Esophagus muscularis mucosa (tissue), 4 donors: ENCODE measurements around the gene SREBF1. TPM values are rescaled to one million over a fixed set of nuclear protein-coding genes. Genes with fewer than 3 reads are reported as not detected.
"Not testable (repeated sequence)": the region's sequence is repeated elsewhere in the genome, so short reads cannot be mapped to it uniquely, and the experiment has no call there.

Experiments
- DNase-seq: peaks from one replicate; pipeline ENCODE4 v3.0.0-alpha.2; 2017; ENCODE audit errors: extremely low spot score
- H3K27ac ChIP-seq, 4 donors: fragments of 200-600 bp; sonication (generic); replicated peaks in 1 of 4; 1 replicate in 3 of 4; 2 replicates in 1 of 4; pipeline ENCODE4 v1.5.1; 2016 to 2019; ENCODE audit warnings: mild to moderate bottlenecking in 1 of 4
- H3K27me3 ChIP-seq, 4 donors: fragments of 200-600 bp; sonication (generic); one replicate each; pipeline versions ENCODE4 v1.5.1 to v1.6.0; 2016 to 2019
- H3K36me3 ChIP-seq, 4 donors: fragments of 200-600 bp; sonication (generic); one replicate each; pipeline ENCODE4 v1.5.1; 2016 to 2019
- H3K4me1 ChIP-seq, 4 donors: fragments of 200-600 bp; sonication (generic); one replicate each; pipeline ENCODE4 v1.5.1; 2016 to 2019
- H3K4me3 ChIP-seq, 4 donors: fragments of 200-600 bp; sonication (generic); 1 replicate in 2 of 4; 2 replicates in 2 of 4; pipeline ENCODE4 v1.5.1; 2016 to 2019; ENCODE audit warnings: mild to moderate bottlenecking in 4 of 4, moderate library complexity in 1 of 4
- H3K9me3 ChIP-seq, 4 donors: fragments of 200-600 bp; sonication (generic); 1 replicate in 3 of 4; 2 replicates in 1 of 4; pipeline ENCODE4 v1.5.1; 2016 to 2019
- CTCF ChIP-seq, 3 experiments: fragments of 200-600 bp in 2 of 3; fragments of 450-650 bp in 1 of 3; sonication (generic) in 2 of 3; IDR thresholded peaks; one replicate each; pipeline ENCODE4 v1.5.1; 2017 to 2019; ENCODE audit warnings: antibody characterized with exemption in 3 of 3, mild to moderate bottlenecking in 2 of 3, moderate library complexity in 1 of 3
- EP300 ChIP-seq: sonication (generic); formaldehyde crosslinking; IDR thresholded peaks from one replicate; pipeline ENCODE4 v1.6.1; 2017; ENCODE audit warnings: antibody characterized with exemption
- POLR2A ChIP-seq: fragments of 450-650 bp; IDR thresholded peaks from one replicate; pipeline ENCODE4 v1.6.1; 2017; ENCODE audit warnings: antibody characterized with exemption, moderate library complexity, mild to moderate bottlenecking, low read depth
- POLR2AphosphoS5 ChIP-seq, 2 donors: sonication (generic); formaldehyde crosslinking; IDR thresholded peaks; one replicate each; pipeline ENCODE4 v1.6.1; 2017; ENCODE audit warnings: antibody characterized with exemption in 2 of 2
- WGBS: methylation state at CpG from one replicate; pipeline ENCODE4 v1.1.5; 2018; 5-methylcytosine and 5-hydroxymethylcytosine counted together
- intact Hi-C: fragments of 100-400 bp; cut with DNase I; formaldehyde crosslinking; loops from one replicate; pipeline ENCODE4 v1.15.1; 2023
- total RNA-seq, 4 donors: library from RNA; depleted of rRNA; stranded (reverse); fragments of >200 nt; gene quantifications; one replicate each; pipeline versions ENCODE4 v1.1.0 to v1.2.1, GENCODE V29; 2016

SREBF1 gene
- total RNA-seq, 4 donors from 2014 or later = 28.1 to 62.6 (median 39.7) TPM

GRCh38 chr17:17809531-17810083 is 27.2 kb downstream of the SREBF1 start:
- H3K4me1 ChIP-seq = peaks cover 46 to 67% (median 56%) of the 10 kb centered on the region in 4 donors
- intact Hi-C loops = loop anchor here (5.0 kb wide), 2 partner anchors 113 to 223 kb away; no protein-coding TSS in a partner anchor
- no peak for TF ChIP-seq POLR2AphosphoS5 (IDR thresholded peaks at IDR 0.05)
- TF ChIP-seq CTCF (IDR thresholded peaks at IDR 0.05) = no peak
- no peak for TF ChIP-seq POLR2A
- TF ChIP-seq EP300 = no peak

GRCh38 chr17:17808706-17809432 is 27.9 kb downstream of the SREBF1 start:
- Histone ChIP-seq H3K4me3 (no peak overlapping the region), H3K9me3 (no peaks in the 10 kb centered on the region), H3K36me3 (peaks cover 9 to 54% (median 46%) of the 10 kb centered on the region in 4 donors), H3K4me1 (peaks cover 43 to 60% (median 49%) of the 10 kb centered on the region in 4 donors), H3K27me3 (no peaks in the 10 kb centered on the region), H3K27ac (peak overlapping the region in 3 of 4 donors; percentile 72 to 83 (median 75))
- DNase-seq = no peak
- intact Hi-C loops = no loop called here
- TF ChIP-seq EP300 (no peak), CTCF (IDR thresholded peaks at IDR 0.05) (no peak), POLR2AphosphoS5 (IDR thresholded peaks at IDR 0.05) (no peak), POLR2A (no peak)
- 47% methylated on average over 13 of the region's 15 CpGs for WGBS

More at GRCh38 chr17:17809531-17810083, 27.2 kb downstream of the SREBF1 start:
- H3K9me3 ChIP-seq = no peaks in the 10 kb centered on the region
- H3K4me3 ChIP-seq = peak overlapping the region; percentile 39 to 52 (median 44)
- H3K36me3 ChIP-seq = peaks cover 11 to 54% (median 44%) of the 10 kb centered on the region in 4 donors
- H3K27me3 ChIP-seq = no peaks in the 10 kb centered on the region
- H3K27ac ChIP-seq = peak overlapping the region; percentile 72 to 83 (median 76)
- WGBS = 58% methylated on average over 49 of the region's 52 CpGs
- no peak for DNase-seq

GRCh38 chr17:17808200-17808599 is 28.6 kb downstream of the SREBF1 start:
- WGBS = 94% methylated on average over 5 of the region's 5 CpGs
- DNase-seq, intact Hi-C loops, H3K9me3 ChIP-seq, H3K27me3 ChIP-seq, H3K4me3 ChIP-seq: not testable (repeated sequence)
- H3K36me3 ChIP-seq = peaks cover 7 to 54% (median 46%) of the 10 kb centered on the region in 4 donors
- H3K27ac ChIP-seq = peak overlapping the region in 1 of 4 donors; percentile 83
- peaks cover 42 to 53% (median 48%) of the 10 kb centered on the region in 4 donors for H3K4me1 ChIP-seq

GRCh38 chr17:17807440-17807839 is 29.3 kb downstream of the SREBF1 start:
- intact Hi-C loops = no loop called here
- H3K36me3 ChIP-seq = peaks cover 4 to 47% (median 42%) of the 10 kb centered on the region in 4 donors
- peaks cover 38 to 46% (median 42%) of the 10 kb centered on the region in 4 donors for H3K4me1 ChIP-seq
- WGBS = 86% methylated on average over 5 of the region's 5 CpGs
- no peaks in the 10 kb centered on the region for H3K9me3 ChIP-seq
- no peak overlapping the region for H3K4me3 ChIP-seq
- DNase-seq = no peak
- TF ChIP-seq CTCF (IDR thresholded peaks at IDR 0.05) (no peak), EP300 (no peak), POLR2A (no peak)
- no peaks in the 10 kb centered on the region for H3K27me3 ChIP-seq
- H3K27ac ChIP-seq = peak overlapping the region in 1 of 4 donors; percentile 9

GRCh38 chr17:17806611-17807274 is 30.0 kb downstream of the SREBF1 start:
- H3K36me3 ChIP-seq = peaks cover 4 to 50% (median 44%) of the 10 kb centered on the region in 4 donors

More at GRCh38 chr17:17806611-17807274, 30.0 kb downstream of the SREBF1 start:
- Histone ChIP-seq H3K4me3 (no peak overlapping the region), H3K9me3 (no peaks in the 10 kb centered on the region), H3K27ac (no peak overlapping the region), H3K4me1 (peaks cover 31 to 39% (median 35%) of the 10 kb centered on the region in 4 donors), H3K27me3 (no peaks in the 10 kb centered on the region)
- TF ChIP-seq POLR2A = no peak
- WGBS = 86% methylated on average over 8 of the region's 17 CpGs
- intact Hi-C loops = no loop called here
- DNase-seq = no peak
